HG03378 (cell line): Measurements from ENCODE around the gene UBE2V1.
"Not testable (repeated sequence)": the region's sequence is repeated elsewhere in the genome, so short reads cannot be mapped to it uniquely, and the experiment has no call there.

Source experiments
- ATAC-seq: cut with Tn5 transposase; IDR thresholded peaks from one replicate; pipeline ENCODE4 v1.9.1; 2021; ENCODE audit warnings: mild to moderate bottlenecking, moderate library complexity; ENCODE audit not compliant: unreplicated experiment

Gene UBE2V1

GRCh38 chr20:50097843-50098242 is 15.1 kb downstream of the UBE2V1 start:
- ATAC-seq, result no peak

GRCh38 chr20:50096237-50096636 is 16.7 kb downstream of the UBE2V1 start:
- ATAC-seq, result no peak

GRCh38 chr20:50095476-50096078 is 17.4 kb downstream of the UBE2V1 start:
- no peak for ATAC-seq

- no peak for ATAC-seq
Observed at GRCh38 chr20:50094522-50094921, 18.4 kb downstream of the UBE2V1 start.

- ATAC-seq, result no peak
Observed at GRCh38 chr20:50093240-50093639, 19.7 kb downstream of the UBE2V1 start.

GRCh38 chr20:50092436-50092835 is 20.5 kb downstream of the UBE2V1 start:
- ATAC-seq, result no peak

GRCh38 chr20:50089787-50090177 is 23.2 kb downstream of the UBE2V1 start:
- ATAC-seq, result no peak

- no peak for ATAC-seq
Observed at GRCh38 chr20:50089140-50089786, 23.7 kb downstream of the UBE2V1 start.

- no peak for ATAC-seq
Observed at GRCh38 chr20:50088022-50088421, 24.9 kb downstream of the UBE2V1 start.

GRCh38 chr20:50085481-50086365 is 27.2 kb downstream of the UBE2V1 start:
- ATAC-seq, result no peak

GRCh38 chr20:50085146-50085480 is 27.8 kb downstream of the UBE2V1 start:
- ATAC-seq, result no peak

GRCh38 chr20:50083034-50083433 is 29.9 kb downstream of the UBE2V1 start:
- no peak for ATAC-seq

GRCh38 chr20:50082056-50082455 is 30.9 kb downstream of the UBE2V1 start:
- not testable (repeated sequence) for ATAC-seq

GRCh38 chr20:50077818-50078601 is 34.9 kb downstream of the UBE2V1 start:
- no peak for ATAC-seq

- no peak for ATAC-seq
Observed at GRCh38 chr20:50073500-50073899, 39.5 kb downstream of the UBE2V1 start.

GRCh38 chr20:50071039-50071888 is 41.7 kb downstream of the UBE2V1 start:
- ATAC-seq, result peak; percentile 53

- no peak for ATAC-seq
Observed at GRCh38 chr20:50070361-50070760, 42.6 kb downstream of the UBE2V1 start.

- ATAC-seq, result no peak
Observed at GRCh38 chr20:50068041-50068651, 44.8 kb downstream of the UBE2V1 start.

- ATAC-seq, result no peak
Observed at GRCh38 chr20:50067461-50067860, 45.5 kb downstream of the UBE2V1 start.

- no peak for ATAC-seq
Observed at GRCh38 chr20:50067018-50067417, 45.9 kb downstream of the UBE2V1 start.
